ENCODE measurements around the gene TFR2. TPM values are rescaled to one million over a fixed set of nuclear protein-coding genes. Genes with fewer than 3 reads are reported as not detected.
A peak's percentile ranks its signal among the peaks of the same experiment; 100 is the strongest.

Gene TFR2
- total and polyA plus RNA-seq, 2 of the 13 experiments (the other 11 are each of a cell fraction or from before 2014, with no cell fraction given), result 36.9 to 64.2 TPM

DNA sequence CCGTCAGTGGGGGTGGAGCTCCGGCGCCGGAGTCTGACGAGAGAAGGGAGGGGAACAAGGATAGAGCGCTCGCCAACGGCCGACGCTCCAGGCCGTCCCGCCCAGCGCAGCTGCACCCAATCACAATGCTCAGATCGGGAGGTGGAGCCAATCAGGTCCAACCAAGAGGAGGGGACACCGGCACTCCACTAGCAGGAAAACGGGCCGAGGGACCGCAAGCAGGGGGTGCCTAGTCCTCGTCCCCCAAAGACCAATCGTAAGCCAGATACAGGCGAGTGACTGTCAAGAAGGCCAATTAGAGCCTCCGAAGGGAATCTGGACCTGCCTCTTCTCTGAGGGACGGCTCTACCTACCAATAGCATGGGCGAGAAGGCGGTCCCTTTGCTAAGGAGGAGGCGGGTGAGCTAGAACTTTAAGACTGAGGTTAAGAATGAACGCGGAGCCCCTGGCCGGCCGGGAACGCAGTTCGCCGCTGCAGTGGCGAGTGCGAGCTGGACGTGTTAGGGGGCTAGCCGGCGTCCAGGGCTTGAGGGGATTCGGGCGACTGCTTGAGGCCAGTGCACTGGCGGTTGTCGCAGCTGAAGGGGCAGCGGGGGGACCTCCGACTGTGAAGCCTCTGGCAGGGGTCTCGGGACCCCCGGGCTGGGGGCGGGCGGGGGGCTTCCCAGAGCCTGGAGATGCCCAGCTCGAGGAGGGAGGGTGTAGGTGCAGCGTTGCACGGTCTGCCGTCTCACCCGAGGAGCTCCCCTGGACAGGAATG is 54.9 kb downstream of the TFR2 start, which contains the start of gene FBXO24 (continued):
- TF ChIP-seq, protein P1, sequence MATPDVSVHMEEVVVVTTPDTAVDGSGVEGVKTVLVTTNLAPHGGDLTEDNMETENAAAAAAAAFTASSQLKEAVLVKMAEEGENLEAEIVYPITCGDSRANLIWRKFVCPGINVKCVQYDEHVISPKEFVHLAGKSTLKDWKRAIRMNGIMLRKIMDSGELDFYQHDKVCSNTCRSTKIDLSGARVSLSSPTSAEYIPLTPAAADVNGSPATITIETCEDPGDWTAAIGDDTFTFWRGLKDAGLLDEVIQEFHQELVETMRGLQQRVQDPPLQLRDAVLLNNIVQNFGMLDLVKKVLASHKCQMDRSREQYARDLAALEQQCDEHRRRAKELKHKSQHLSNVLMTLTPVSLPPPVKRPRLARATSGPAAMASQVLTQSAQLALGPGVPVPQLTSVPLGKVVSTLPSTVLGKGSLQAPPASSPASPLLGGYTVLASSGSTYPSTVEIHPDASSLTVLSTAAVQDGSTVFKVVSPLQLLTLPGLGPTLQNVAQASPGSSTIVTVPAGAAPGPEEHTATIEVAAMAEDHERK (CRISPR knock-in tag; IDR thresholded peaks at IDR 0.05; ENCODE audit: low read depth), result no peak
- TF ChIP-seq IRF9 (CRISPR knock-in tag; IDR thresholded peaks at IDR 0.05; ENCODE audit: borderline replicate concordance) (no peak), SRSF1 (optimal IDR thresholded peaks at IDR 0.05; ENCODE audit: low read depth, low read length) (peak; percentile 41), SYNCRIP (IDR thresholded peaks at IDR 0.05; ENCODE audit: insufficient read depth, low read depth, low read length) (no peak)

GRCh38 chr7:100585511-100586265 is 55.7 kb downstream of the TFR2 start, which contains the start of gene LRCH4:
LRCH4 (minus strand) TSS chr7:100586129; CDS start chr7:100586100, 29 bp downstream.
- BruUV-seq (replicated peaks), result no TSS peak
- under 1% methylated on average over 28 of the region's 61 CpGs for WGBS (ENCODE audit: low lambda C conversion rate)
- Histone ChIP-seq H3K9me3 (ENCODE audit: low read length) (no peaks in the 10 kb centered on the region), H3K4me3 (replicated peaks in 1 of 3; ENCODE audit: insufficient read depth in 1 of 3, low read depth in 2 of 3, low read length in 3 of 3) (peak within 1 kb of the TSS; percentile 80 to 98 (median 86)), H3K79me2 (ENCODE audit: insufficient read depth, low read length) (peaks cover 6% of the 10 kb centered on the region), H4K20me1 (ENCODE audit: insufficient read depth, low read length) (peaks cover 8% of the 10 kb centered on the region; the same call in 1 of the 2 replicates), H3K4me2 (ENCODE audit: low read depth, low read length) (peak within 1 kb of the TSS; percentile 100), H2AFZ (ENCODE audit: low read length) (peak within 1 kb of the TSS; percentile 91), H3K27me3 (ENCODE audit: control insufficient read depth in 1 of 2, insufficient read depth in 2 of 2, low read length in 2 of 2) (peaks cover 0 to 6% of the 10 kb centered on the region in 2 experiments; a peak in 3 of 5 replicates), H3K4me1 (ENCODE audit: insufficient read depth, low read length) (peaks cover 49% of the 10 kb centered on the region), H3K36me3 (replicated peaks in 1 of 2; ENCODE audit: control insufficient read depth in 1 of 2, insufficient read depth in 2 of 2, low read length in 2 of 2) (peaks cover 8 to 14% of the 10 kb centered on the region in 2 experiments; a peak in 4 of 5 replicates), H3K9ac (ENCODE audit: insufficient read depth, low read depth, low read length) (peak within 1 kb of the TSS; percentile 94), H3K27ac (ENCODE audit: extremely low read length, insufficient read depth, low read length) (peak within 1 kb of the TSS; percentile 81)
- FAIRE-seq, result no peak
- in situ Hi-C loops (cut with HindIII; ENCODE audit: extremely low pct_ligation_motif_present, low pct_unique_long_range_greater_than_20kb), result no loop called here
- DNase-seq (ENCODE audit: low spot score), result no peak
- ChIA-PET POLR2A (interaction anchor here (0.5 to 4.1 kb wide), 63 partner anchors 8 to 532 kb away, joined by 3 to 73 read pairs (median 4); partner anchors contain the start of genes ACTL6B, AGFG2, EPHB4 and EPO), CTCF (ENCODE audit: low intra/inter-chr PET ratio, low total read pairs) (interaction anchor here (1.2 kb wide), 1 partner anchor 116 kb away, joined by 3 read pairs; no protein-coding TSS in a partner anchor)
- peak; percentile 45 for ATAC-seq
- intact Hi-C loops (cut with micrococcal nuclease; ENCODE audit: unreplicated experiment), result loop anchor here (1.0 kb wide), 1 partner anchor 27 kb away; the partner anchor contains the start of gene MOSPD3
- no peak for TF ChIP-seq ZNF20 (CRISPR knock-in tag; IDR thresholded peaks at IDR 0.05)
- no peak for TF ChIP-seq ZNF549 (CRISPR knock-in tag; IDR thresholded peaks at IDR 0.05)
- TF ChIP-seq, protein P2, sequence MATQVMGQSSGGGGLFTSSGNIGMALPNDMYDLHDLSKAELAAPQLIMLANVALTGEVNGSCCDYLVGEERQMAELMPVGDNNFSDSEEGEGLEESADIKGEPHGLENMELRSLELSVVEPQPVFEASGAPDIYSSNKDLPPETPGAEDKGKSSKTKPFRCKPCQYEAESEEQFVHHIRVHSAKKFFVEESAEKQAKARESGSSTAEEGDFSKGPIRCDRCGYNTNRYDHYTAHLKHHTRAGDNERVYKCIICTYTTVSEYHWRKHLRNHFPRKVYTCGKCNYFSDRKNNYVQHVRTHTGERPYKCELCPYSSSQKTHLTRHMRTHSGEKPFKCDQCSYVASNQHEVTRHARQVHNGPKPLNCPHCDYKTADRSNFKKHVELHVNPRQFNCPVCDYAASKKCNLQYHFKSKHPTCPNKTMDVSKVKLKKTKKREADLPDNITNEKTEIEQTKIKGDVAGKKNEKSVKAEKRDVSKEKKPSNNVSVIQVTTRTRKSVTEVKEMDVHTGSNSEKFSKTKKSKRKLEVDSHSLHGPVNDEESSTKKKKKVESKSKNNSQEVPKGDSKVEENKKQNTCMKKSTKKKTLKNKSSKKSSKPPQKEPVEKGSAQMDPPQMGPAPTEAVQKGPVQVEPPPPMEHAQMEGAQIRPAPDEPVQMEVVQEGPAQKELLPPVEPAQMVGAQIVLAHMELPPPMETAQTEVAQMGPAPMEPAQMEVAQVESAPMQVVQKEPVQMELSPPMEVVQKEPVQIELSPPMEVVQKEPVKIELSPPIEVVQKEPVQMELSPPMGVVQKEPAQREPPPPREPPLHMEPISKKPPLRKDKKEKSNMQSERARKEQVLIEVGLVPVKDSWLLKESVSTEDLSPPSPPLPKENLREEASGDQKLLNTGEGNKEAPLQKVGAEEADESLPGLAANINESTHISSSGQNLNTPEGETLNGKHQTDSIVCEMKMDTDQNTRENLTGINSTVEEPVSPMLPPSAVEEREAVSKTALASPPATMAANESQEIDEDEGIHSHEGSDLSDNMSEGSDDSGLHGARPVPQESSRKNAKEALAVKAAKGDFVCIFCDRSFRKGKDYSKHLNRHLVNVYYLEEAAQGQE (IDR thresholded peaks at IDR 0.05; ENCODE audit: borderline replicate concordance in 1 of 2, low read depth in 1 of 2, low read length in 2 of 2), result peak in 1 of 2 experiments; percentile 72; a peak in 1 of 4 replicates
- TF ChIP-seq HNRNPK (IDR thresholded peaks at IDR 0.05; ENCODE audit: low read depth, low read length, poor library complexity, severe bottlenecking), result peak; percentile 82
- no peak for TF ChIP-seq ISX (CRISPR knock-in tag; conservative IDR thresholded peaks at IDR 0.05)
- 0 out of 2 replicates have a peak, but pooled peaks have one; percentile 69 for TF ChIP-seq MAF1 (CRISPR knock-in tag; IDR thresholded peaks at IDR 0.05; ENCODE audit: borderline replicate concordance)
- TF ChIP-seq ZNF501 (CRISPR knock-in tag; IDR thresholded peaks at IDR 0.05), result peak; percentile 81; the same call in 1 of the 2 replicates
- TF ChIP-seq CBX1 (IDR thresholded peaks at IDR 0.05; ENCODE audit: low read depth), result no peak
- TF ChIP-seq KLF12 (CRISPR knock-in tag; IDR thresholded peaks at IDR 0.05; ENCODE audit: borderline replicate concordance), result 0 out of 2 replicates have a peak, but pooled peaks have one; percentile 40
